ENCODE measurements around the gene FGD6. TPM values are rescaled to one million over a fixed set of nuclear protein-coding genes. Genes with fewer than 3 reads are reported as not detected.

Gene FGD6
- total RNA-seq (2022; extraction: Qiagen RNA extraction; ENCODE audit: low read depth), result 15.6 to 22.8 TPM (median 17.6 TPM) in 5 replicates

GRCh38 chr12:95217377-95218149, at the start of gene FGD6, which contains the start of gene VEZT:
Gene FGD6, minus strand, starts transcription at chr12:95217467. Its CDS starts 227 bp downstream, at chr12:95217240.
Gene VEZT, plus strand, starts transcription at chr12:95217807. Its CDS starts 44 bp downstream, at chr12:95217851.

GRCh38 chr12:95072900-95073697, 144.2 kb downstream of the FGD6 start, which contains the start of gene NR2C1:
Gene NR2C1, minus strand, starts transcription at chr12:95073618. Its CDS starts 6,234 bp downstream, at chr12:95067384.

Other genes with a start within 250 kb of the FGD6 start
- gene NDUFA12, start 213.8 kb downstream of the FGD6 start, total RNA-seq (2022; extraction: Qiagen RNA extraction; ENCODE audit: low read depth), result 127 to 178 TPM (median 132 TPM) in 5 replicates
- gene NR2C1, start 143.8 kb downstream of the FGD6 start, total RNA-seq (2022; extraction: Qiagen RNA extraction; ENCODE audit: low read depth), result 25.3 to 28.8 TPM (median 26.6 TPM) in 5 replicates
- gene VEZT, start 340 bp upstream of the FGD6 start, total RNA-seq (2022; extraction: Qiagen RNA extraction; ENCODE audit: low read depth), result 60.3 to 76.0 TPM (median 73.5 TPM) in 5 replicates

All from A549 treated with DMSO at 1 μM for 4 hours (cell line).